WTC11 (cell line): ENCODE measurements around the gene APOL1. TPM values are rescaled to one million over a fixed set of nuclear protein-coding genes. Genes with fewer than 3 reads are reported as not detected.

ENCODE experiments used
- ATAC-seq: fragments of 200-7000 bp; cut with Tn5 transposase; 2 replicates; pipeline ENCODE4 v1.10.0; 2021; ENCODE audit warnings: mild to moderate bottlenecking, moderate library complexity
- CTCF ChIA-PET: fragments of 300-600 bp; sonication (Branson Sonifier 250); formaldehyde crosslinking; loops from one replicate; lab custom pipeline; 2021; ENCODE audit warnings: antibody characterized with exemption; lab: Charles Lee
- POLR2A ChIA-PET: fragments of 350-600 bp; sonication (Branson Sonifier 250); formaldehyde crosslinking; loops from one replicate; lab custom pipeline; 2021; ENCODE audit warnings: antibody characterized with exemption; lab: Charles Lee
- DNase-seq: peaks from one replicate; pipeline ENCODE4 v3.0.0; 2021; ENCODE audit warnings: low spot score
- H3K27ac Mint-ChIP-seq: 2 replicates; pipeline ENCODE4 v1.8.0; 2021; ENCODE audit warnings: mixed read lengths
- H3K27me3 Mint-ChIP-seq: 2 replicates; pipeline ENCODE4 v1.8.0; 2021; ENCODE audit warnings: low read depth, mild to moderate bottlenecking, moderate library complexity, mixed read lengths
- H3K36me3 Mint-ChIP-seq: 2 replicates; pipeline ENCODE4 v1.8.0; 2021; ENCODE audit warnings: mixed read lengths
- H3K4me1 Mint-ChIP-seq: 2 replicates; pipeline ENCODE4 v1.8.0; 2022; ENCODE audit warnings: mixed read lengths
- H3K4me3 Mint-ChIP-seq: 2 replicates; pipeline ENCODE4 v1.8.0; 2021; ENCODE audit warnings: mild to moderate bottlenecking, moderate library complexity, mixed read lengths
- H3K9me3 Mint-ChIP-seq: 2 replicates; pipeline ENCODE4 v1.8.0; 2021; ENCODE audit warnings: mixed read lengths
- ATF1 ChIP-seq: sonication (generic); formaldehyde crosslinking; IDR thresholded peaks from 2 replicates; pipeline ENCODE4 v1.8.1; 2023; ENCODE audit warnings: mild to moderate bottlenecking, moderate library complexity, missing genetic modification reagents
- ELF4 ChIP-seq: sonication (generic); formaldehyde crosslinking; IDR thresholded peaks from 2 replicates; pipeline ENCODE4 v1.8.1; 2022; ENCODE audit warnings: low read depth, mild to moderate bottlenecking, moderate library complexity, missing genetic modification reagents
- ESRRA ChIP-seq: sonication (generic); formaldehyde crosslinking; IDR thresholded peaks from 2 replicates; pipeline ENCODE4 v1.8.1; 2022; ENCODE audit warnings: mild to moderate bottlenecking, missing genetic modification reagents, borderline replicate concordance
- OVOL2 ChIP-seq: fragments of 250-450 bp; sonication (Bioruptor Pico); IDR thresholded peaks from 2 replicates; pipeline ENCODE4 v1.9.0; 2021; ENCODE audit warnings: mild to moderate bottlenecking, borderline replicate concordance
- SMAD3 ChIP-seq: sonication (generic); formaldehyde crosslinking; IDR thresholded peaks from 2 replicates; pipeline ENCODE4 v1.8.0; 2022; ENCODE audit warnings: missing genetic modification reagents, mild to moderate bottlenecking, borderline replicate concordance
- ZNF671 ChIP-seq: fragments of 250-450 bp; sonication (Bioruptor Pico); IDR thresholded peaks from 2 replicates; pipeline ENCODE4 v1.8.0; 2021; ENCODE audit warnings: mild to moderate bottlenecking
- total RNA-seq: library from RNA; stranded (reverse); gene quantifications from 3 replicates; pipeline ENCODE4 v1.2.3, GENCODE V29; 2021
- TF ChIP-seq, protein P1 (sequence below): sonication (generic); formaldehyde crosslinking; IDR thresholded peaks from 2 replicates; pipeline ENCODE4 v1.8.0; 2023; ENCODE audit warnings: mild to moderate bottlenecking, missing genetic modification reagents
- TF ChIP-seq, protein P2 (sequence below): sonication (generic); formaldehyde crosslinking; IDR thresholded peaks from 2 replicates; pipeline ENCODE4 v1.8.1; 2023; ENCODE audit warnings: mild to moderate bottlenecking, moderate library complexity, missing genetic modification reagents
- TF ChIP-seq, protein P3 (sequence below): fragments of 250-450 bp; sonication (Bioruptor Pico); IDR thresholded peaks from 2 replicates; pipeline ENCODE4 v1.9.0; 2021; ENCODE audit warnings: mild to moderate bottlenecking, borderline replicate concordance
- TF ChIP-seq, protein P4 (sequence below): sonication (generic); formaldehyde crosslinking; IDR thresholded peaks from 2 replicates; pipeline ENCODE4 v1.8.1; 2023; ENCODE audit warnings: mild to moderate bottlenecking, missing genetic modification reagents

Gene APOL1
- total RNA-seq, 1 experiment from 2014 or later: 0.35 TPM

DNA sequence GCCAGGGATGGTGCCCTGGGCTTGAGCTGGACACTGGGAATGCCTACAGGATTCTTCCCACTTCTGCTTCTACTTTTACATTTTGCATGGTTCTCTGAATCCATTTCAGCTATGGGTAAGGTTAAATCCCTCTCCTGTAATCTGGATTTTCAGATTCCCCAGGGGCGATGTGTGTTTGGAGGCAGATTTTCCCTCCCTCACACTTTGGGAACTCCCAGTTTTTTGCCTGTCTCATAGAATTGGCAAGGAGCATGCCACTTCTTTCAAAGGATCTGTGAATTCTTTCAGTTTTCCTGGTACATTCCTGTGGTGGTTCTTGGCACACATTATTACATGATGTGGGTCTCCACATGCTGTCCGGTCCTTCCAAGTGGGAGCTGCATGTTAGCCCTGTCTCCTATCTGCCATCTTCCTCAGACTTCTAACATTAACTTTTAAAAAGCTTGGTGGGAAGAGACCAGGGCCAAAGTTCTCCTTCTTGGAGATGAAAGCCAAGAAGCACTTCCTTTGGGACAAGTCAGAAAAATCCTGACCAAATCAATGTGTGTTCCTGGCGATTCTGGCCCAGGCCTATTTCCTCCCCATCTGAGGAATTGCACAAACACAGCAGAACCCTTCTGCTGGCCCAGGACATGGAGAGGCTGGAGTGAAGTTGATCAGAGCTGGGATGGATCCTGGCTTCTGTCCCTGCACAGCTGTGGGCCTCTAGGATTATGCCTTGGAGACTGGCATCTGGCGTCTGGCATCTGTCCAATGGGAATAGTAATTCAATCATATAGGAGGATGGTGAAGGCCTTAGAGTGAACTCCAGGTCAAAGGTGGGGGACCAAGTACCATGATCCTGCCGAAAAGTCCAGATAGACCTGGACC is 8.2 kb upstream of the APOL1 start:
- Mint-ChIP-seq H3K36me3 (peaks cover 18% of the 10 kb centered on the region), H3K4me3 (no peak overlapping the region), H3K4me1 (peaks cover 4% of the 10 kb centered on the region), H3K27me3 (peaks cover 10% of the 10 kb centered on the region), H3K9me3 (peaks cover 42% of the 10 kb centered on the region), H3K27ac (no peak overlapping the region)
- POLR2A ChIA-PET: interaction anchor here (0.6 kb wide), 1 partner anchor 490 kb away, joined by 5 read pairs; no protein-coding TSS in a partner anchor
- CTCF ChIA-PET: interaction anchor here (0.8 kb wide), 1 partner anchor 40 kb away, joined by 3 read pairs; no protein-coding TSS in a partner anchor
- DNase-seq (no peak), ATAC-seq (no peak)
- TF ChIP-seq, protein P1, sequence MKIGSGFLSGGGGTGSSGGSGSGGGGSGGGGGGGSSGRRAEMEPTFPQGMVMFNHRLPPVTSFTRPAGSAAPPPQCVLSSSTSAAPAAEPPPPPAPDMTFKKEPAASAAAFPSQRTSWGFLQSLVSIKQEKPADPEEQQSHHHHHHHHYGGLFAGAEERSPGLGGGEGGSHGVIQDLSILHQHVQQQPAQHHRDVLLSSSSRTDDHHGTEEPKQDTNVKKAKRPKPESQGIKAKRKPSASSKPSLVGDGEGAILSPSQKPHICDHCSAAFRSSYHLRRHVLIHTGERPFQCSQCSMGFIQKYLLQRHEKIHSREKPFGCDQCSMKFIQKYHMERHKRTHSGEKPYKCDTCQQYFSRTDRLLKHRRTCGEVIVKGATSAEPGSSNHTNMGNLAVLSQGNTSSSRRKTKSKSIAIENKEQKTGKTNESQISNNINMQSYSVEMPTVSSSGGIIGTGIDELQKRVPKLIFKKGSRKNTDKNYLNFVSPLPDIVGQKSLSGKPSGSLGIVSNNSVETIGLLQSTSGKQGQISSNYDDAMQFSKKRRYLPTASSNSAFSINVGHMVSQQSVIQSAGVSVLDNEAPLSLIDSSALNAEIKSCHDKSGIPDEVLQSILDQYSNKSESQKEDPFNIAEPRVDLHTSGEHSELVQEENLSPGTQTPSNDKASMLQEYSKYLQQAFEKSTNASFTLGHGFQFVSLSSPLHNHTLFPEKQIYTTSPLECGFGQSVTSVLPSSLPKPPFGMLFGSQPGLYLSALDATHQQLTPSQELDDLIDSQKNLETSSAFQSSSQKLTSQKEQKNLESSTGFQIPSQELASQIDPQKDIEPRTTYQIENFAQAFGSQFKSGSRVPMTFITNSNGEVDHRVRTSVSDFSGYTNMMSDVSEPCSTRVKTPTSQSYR (CRISPR knock-in tag): no peak
- TF ChIP-seq OVOL2 (CRISPR knock-in tag): no peak
- no peak for TF ChIP-seq SMAD3
- TF ChIP-seq, protein P2, sequence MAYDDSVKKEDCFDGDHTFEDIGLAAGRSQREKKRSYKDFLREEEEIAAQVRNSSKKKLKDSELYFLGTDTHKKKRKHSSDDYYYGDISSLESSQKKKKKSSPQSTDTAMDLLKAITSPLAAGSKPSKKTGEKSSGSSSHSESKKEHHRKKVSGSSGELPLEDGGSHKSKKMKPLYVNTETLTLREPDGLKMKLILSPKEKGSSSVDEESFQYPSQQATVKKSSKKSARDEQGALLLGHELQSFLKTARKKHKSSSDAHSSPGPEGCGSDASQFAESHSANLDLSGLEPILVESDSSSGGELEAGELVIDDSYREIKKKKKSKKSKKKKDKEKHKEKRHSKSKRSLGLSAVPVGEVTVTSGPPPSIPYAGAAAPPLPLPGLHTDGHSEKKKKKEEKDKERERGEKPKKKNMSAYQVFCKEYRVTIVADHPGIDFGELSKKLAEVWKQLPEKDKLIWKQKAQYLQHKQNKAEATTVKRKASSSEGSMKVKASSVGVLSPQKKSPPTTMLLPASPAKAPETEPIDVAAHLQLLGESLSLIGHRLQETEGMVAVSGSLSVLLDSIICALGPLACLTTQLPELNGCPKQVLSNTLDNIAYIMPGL (CRISPR knock-in tag): no peak
- TF ChIP-seq ESRRA (CRISPR knock-in tag): no peak
- TF ChIP-seq, protein P3, sequence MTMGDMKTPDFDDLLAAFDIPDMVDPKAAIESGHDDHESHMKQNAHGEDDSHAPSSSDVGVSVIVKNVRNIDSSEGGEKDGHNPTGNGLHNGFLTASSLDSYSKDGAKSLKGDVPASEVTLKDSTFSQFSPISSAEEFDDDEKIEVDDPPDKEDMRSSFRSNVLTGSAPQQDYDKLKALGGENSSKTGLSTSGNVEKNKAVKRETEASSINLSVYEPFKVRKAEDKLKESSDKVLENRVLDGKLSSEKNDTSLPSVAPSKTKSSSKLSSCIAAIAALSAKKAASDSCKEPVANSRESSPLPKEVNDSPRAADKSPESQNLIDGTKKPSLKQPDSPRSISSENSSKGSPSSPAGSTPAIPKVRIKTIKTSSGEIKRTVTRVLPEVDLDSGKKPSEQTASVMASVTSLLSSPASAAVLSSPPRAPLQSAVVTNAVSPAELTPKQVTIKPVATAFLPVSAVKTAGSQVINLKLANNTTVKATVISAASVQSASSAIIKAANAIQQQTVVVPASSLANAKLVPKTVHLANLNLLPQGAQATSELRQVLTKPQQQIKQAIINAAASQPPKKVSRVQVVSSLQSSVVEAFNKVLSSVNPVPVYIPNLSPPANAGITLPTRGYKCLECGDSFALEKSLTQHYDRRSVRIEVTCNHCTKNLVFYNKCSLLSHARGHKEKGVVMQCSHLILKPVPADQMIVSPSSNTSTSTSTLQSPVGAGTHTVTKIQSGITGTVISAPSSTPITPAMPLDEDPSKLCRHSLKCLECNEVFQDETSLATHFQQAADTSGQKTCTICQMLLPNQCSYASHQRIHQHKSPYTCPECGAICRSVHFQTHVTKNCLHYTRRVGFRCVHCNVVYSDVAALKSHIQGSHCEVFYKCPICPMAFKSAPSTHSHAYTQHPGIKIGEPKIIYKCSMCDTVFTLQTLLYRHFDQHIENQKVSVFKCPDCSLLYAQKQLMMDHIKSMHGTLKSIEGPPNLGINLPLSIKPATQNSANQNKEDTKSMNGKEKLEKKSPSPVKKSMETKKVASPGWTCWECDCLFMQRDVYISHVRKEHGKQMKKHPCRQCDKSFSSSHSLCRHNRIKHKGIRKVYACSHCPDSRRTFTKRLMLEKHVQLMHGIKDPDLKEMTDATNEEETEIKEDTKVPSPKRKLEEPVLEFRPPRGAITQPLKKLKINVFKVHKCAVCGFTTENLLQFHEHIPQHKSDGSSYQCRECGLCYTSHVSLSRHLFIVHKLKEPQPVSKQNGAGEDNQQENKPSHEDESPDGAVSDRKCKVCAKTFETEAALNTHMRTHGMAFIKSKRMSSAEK (CRISPR knock-in tag): no peak

DNA sequence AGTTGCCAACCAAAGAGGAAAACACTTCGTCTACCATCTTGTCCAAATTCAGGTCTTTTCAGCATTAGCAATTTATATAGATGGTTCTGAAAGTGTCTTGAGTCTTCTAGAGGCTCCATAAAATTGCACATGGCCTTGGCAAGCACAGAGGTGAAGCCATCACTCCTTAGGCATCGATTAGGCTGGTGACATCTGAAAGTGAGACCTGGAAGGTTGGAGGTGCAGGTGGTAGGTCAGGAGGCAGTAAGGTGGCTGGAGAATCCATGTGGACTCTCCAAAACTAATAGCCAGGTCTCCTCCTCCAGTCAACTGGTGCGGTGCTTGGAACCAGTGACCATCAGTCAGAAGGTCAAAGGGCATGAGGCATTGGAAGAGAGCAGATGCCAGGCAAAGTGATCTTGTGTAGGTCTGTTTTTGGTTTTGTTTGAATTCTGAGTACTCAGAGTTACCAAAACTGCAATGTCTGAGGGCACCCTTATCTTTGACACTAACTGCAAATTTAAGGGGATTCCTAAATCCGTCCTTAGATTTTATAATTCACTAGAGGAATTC is 7.1 kb upstream of the APOL1 start:
- POLR2A ChIA-PET: no interaction called here
- peaks cover 10% of the 10 kb centered on the region for H3K27me3 Mint-ChIP-seq
- H3K4me3 Mint-ChIP-seq: no peak overlapping the region
- peaks cover 7% of the 10 kb centered on the region for H3K4me1 Mint-ChIP-seq
- TF ChIP-seq ZNF671 (no peak), ELF4 (no peak)
- TF ChIP-seq, protein P4, sequence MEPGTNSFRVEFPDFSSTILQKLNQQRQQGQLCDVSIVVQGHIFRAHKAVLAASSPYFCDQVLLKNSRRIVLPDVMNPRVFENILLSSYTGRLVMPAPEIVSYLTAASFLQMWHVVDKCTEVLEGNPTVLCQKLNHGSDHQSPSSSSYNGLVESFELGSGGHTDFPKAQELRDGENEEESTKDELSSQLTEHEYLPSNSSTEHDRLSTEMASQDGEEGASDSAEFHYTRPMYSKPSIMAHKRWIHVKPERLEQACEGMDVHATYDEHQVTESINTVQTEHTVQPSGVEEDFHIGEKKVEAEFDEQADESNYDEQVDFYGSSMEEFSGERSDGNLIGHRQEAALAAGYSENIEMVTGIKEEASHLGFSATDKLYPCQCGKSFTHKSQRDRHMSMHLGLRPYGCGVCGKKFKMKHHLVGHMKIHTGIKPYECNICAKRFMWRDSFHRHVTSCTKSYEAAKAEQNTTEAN (CRISPR knock-in tag): no peak
- ATAC-seq (no peak), DNase-seq (no peak)
- no peak overlapping the region for H3K27ac Mint-ChIP-seq
- peaks cover 50% of the 10 kb centered on the region for H3K9me3 Mint-ChIP-seq
- peaks cover 18% of the 10 kb centered on the region for H3K36me3 Mint-ChIP-seq
- CTCF ChIA-PET: no interaction called here

DNA sequence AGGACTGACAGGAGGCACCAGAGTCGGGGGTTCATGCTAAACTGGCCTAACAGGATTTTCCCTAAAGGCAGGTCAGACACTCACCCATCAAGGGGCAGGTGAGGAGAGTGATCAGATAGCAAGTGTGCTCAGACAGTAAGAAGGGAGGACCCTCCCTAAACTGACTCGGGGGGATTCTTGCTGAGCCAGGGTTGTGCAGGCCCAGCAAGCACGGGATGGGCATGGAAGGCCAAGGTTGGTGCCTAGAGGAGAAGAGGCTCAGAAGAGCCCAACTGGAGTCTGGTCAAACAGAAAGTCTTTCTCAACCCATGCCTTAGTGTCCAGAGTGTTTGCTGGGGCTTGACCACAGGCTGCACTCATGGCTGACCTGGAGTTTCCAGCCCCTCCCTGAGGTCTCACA is 6.2 kb upstream of the APOL1 start:
- peaks cover 10% of the 10 kb centered on the region for H3K27me3 Mint-ChIP-seq
- CTCF ChIA-PET: no interaction called here
- ATAC-seq: no peak
- POLR2A ChIA-PET: no interaction called here
- H3K4me1 Mint-ChIP-seq: peaks cover 12% of the 10 kb centered on the region
- DNase-seq: no peak
- no peak overlapping the region for H3K27ac Mint-ChIP-seq
- TF ChIP-seq ATF1: no peak
- H3K36me3 Mint-ChIP-seq: peaks cover 18% of the 10 kb centered on the region
- H3K9me3 Mint-ChIP-seq: peaks cover 50% of the 10 kb centered on the region
- H3K4me3 Mint-ChIP-seq: no peak overlapping the region
